Retinal pigment epithelial cell (primary cell): ENCODE results near the gene KLHL29.

Source experiments
- DNase-seq: peaks from one replicate; pipeline ENCODE4 v3.0.0-alpha.2; 2010; ENCODE audit warnings: low read depth
- H3K4me3 ChIP-seq: 2 replicates; pipeline ENCODE4 v1.5.1; 2011; ENCODE audit warnings: mild to moderate bottlenecking, low read length, control low read depth, moderate library complexity
- CTCF ChIP-seq: conservative IDR thresholded peaks from 2 replicates; pipeline ENCODE4 v1.5.1; 2011; ENCODE audit warnings: low read depth, low read length, control low read depth, inconsistent platforms

Gene KLHL29

GRCh38 chr2:23484275-23484674 lies 99.3 kb downstream of the KLHL29 start:
- no peak for DNase-seq
- no peak overlapping the region for H3K4me3 ChIP-seq
- TF ChIP-seq CTCF = no peak

- H3K4me3 ChIP-seq = no peak overlapping the region
- no peak for DNase-seq
- no peak for TF ChIP-seq CTCF
Measured at GRCh38 chr2:23484767-23485166, 99.8 kb downstream of the KLHL29 start.

- H3K4me3 ChIP-seq = no peak overlapping the region
- TF ChIP-seq CTCF = no peak
- DNase-seq = no peak
Measured at GRCh38 chr2:23485261-23485660, 100.3 kb downstream of the KLHL29 start.

GRCh38 chr2:23485841-23486683 lies 101.1 kb downstream of the KLHL29 start:
- no peak overlapping the region for H3K4me3 ChIP-seq
- no peak for DNase-seq
- TF ChIP-seq CTCF = no peak

GRCh38 chr2:23486684-23487075 lies 101.7 kb downstream of the KLHL29 start:
- no peak for DNase-seq
- H3K4me3 ChIP-seq = no peak overlapping the region
- no peak for TF ChIP-seq CTCF

GRCh38 chr2:23487735-23488492 lies 102.9 kb downstream of the KLHL29 start:
- DNase-seq = no peak
- no peak for TF ChIP-seq CTCF
- H3K4me3 ChIP-seq = no peak overlapping the region

- no peak overlapping the region for H3K4me3 ChIP-seq
- no peak for TF ChIP-seq CTCF
- no peak for DNase-seq
Measured at GRCh38 chr2:23488584-23488983, 103.6 kb downstream of the KLHL29 start.
